ENCODE results near the gene PDE4B.

- TF ChIP-seq POLR2A (IDR thresholded peaks at IDR 0.05; ENCODE audit: low read length) (no peak), GATA1 (IDR thresholded peaks at IDR 0.05; ENCODE audit: low read depth, low read length) (no peak)
Observed at GRCh38 chr1:65986146-65986545, 193.5 kb downstream of the PDE4B start.

All from erythroblast (primary cell).